PC-3 (cell line): ENCODE data around the gene SLITRK3. TPM values are rescaled to one million over a fixed set of nuclear protein-coding genes. Genes with fewer than 3 reads are reported as not detected.

ENCODE experiments used
- ATAC-seq: fragments of 200-7000 bp; cut with Tn5 transposase; 2 replicates; pipeline ENCODE4 v1.9.1; 2020; ENCODE audit warnings: mild to moderate bottlenecking, moderate library complexity
- BruUV-seq: library from RNA; stranded (reverse); fragments of 400-500 nt; replicated peaks from 2 replicates; lab custom pipeline; 2021; lab: Mats Ljungman, UMichigan
- CTCF ChIA-PET: fragments of 300-600 bp; sonication (Branson Sonifier 250); formaldehyde crosslinking; loops from one replicate; lab custom pipeline; 2022; ENCODE audit warnings: antibody characterized with exemption; lab: Charles Lee
- POLR2A ChIA-PET: fragments of 300-600 bp; sonication (Branson Sonifier 250); formaldehyde crosslinking; loops from one replicate; lab custom pipeline; 2022; ENCODE audit warnings: antibody characterized with exemption; ENCODE audit not compliant: unreplicated experiment; lab: Charles Lee
- DNase-seq: peaks from one replicate; pipeline ENCODE4 v3.0.0-alpha.2; 2015
- H2AFZ ChIP-seq: fragments of 300-600 bp; sonication (generic); 2 replicates; pipeline ENCODE4 v1.6.0; 2016; ENCODE audit warnings: antibody characterized with exemption, low read length
- H3F3A ChIP-seq: fragments of 300-600 bp; sonication (generic); one replicate; pipeline ENCODE4 v1.6.0; 2017; ENCODE audit warnings: antibody characterized with exemption, low read length, control low read depth, mild to moderate bottlenecking; ENCODE audit not compliant: unreplicated experiment
- H3K27ac ChIP-seq: fragments of 300-600 bp; sonication (generic); 2 replicates; pipeline ENCODE4 v1.5.1; 2016; ENCODE audit warnings: mild to moderate bottlenecking, low read length
- H3K27me3 ChIP-seq: fragments of 300-600 bp; sonication (generic); 2 replicates; pipeline ENCODE4 v1.6.1; 2016; ENCODE audit warnings: low read length, mixed read lengths
- H3K36me3 ChIP-seq: fragments of 300-600 bp; sonication (generic); 2 replicates; pipeline ENCODE4 v1.6.1; 2016; ENCODE audit warnings: low read depth, mixed run types, low read length, mixed read lengths
- H3K4me1 ChIP-seq: fragments of 300-600 bp; sonication (generic); 2 replicates; pipeline ENCODE4 v1.5.1; 2016; ENCODE audit warnings: low read length; ENCODE audit not compliant: insufficient read depth
- H3K4me2 ChIP-seq: fragments of 300-600 bp; sonication (generic); 2 replicates; pipeline ENCODE4 v1.6.0; 2016; ENCODE audit warnings: low read length
- H3K4me3 ChIP-seq: fragments of 300-600 bp; sonication (generic); 2 replicates; pipeline ENCODE4 v1.5.1; 2016; ENCODE audit warnings: mild to moderate bottlenecking, low read length, mixed read lengths
- H3K79me2 ChIP-seq: fragments of 300-600 bp; sonication (generic); 2 replicates; pipeline ENCODE4 v1.6.1; 2017; ENCODE audit warnings: low read length, mixed read lengths
- H3K9ac ChIP-seq: fragments of 300-600 bp; sonication (generic); 2 replicates; pipeline ENCODE4 v1.6.0; 2016; ENCODE audit warnings: mild to moderate bottlenecking, low read length
- H3K9me2 ChIP-seq: fragments of 300-600 bp; sonication (generic); replicated peaks from 2 replicates; pipeline ENCODE4 v1.6.1; 2016; ENCODE audit warnings: mixed run types, low read length, mixed read lengths
- H3K9me3 ChIP-seq: fragments of 300-600 bp; sonication (generic); 2 replicates; pipeline ENCODE4 v1.6.1; 2016; ENCODE audit warnings: low read length, mixed read lengths
- H4K20me1 ChIP-seq: fragments of 300-600 bp; sonication (generic); 2 replicates; pipeline ENCODE4 v1.6.1; 2016; ENCODE audit warnings: low read length, mixed read lengths
- CTCF ChIP-seq: fragments of 300-600 bp; sonication (generic); conservative IDR thresholded peaks from 2 replicates; pipeline ENCODE4 v1.5.1; 2017; ENCODE audit warnings: antibody characterized with exemption, low read depth, mild to moderate bottlenecking, low read length
- EZH2 ChIP-seq: fragments of 300-600 bp; sonication (generic); IDR thresholded peaks from one replicate; pipeline ENCODE4 v1.6.1; 2017; ENCODE audit warnings: antibody characterized with exemption, mild to moderate bottlenecking, low read length; ENCODE audit not compliant: unreplicated experiment
- EZH2phosphoT487 ChIP-seq: fragments of 300-600 bp; sonication (generic); IDR thresholded peaks from 2 replicates; pipeline ENCODE4 v1.6.1; 2018; ENCODE audit warnings: mild to moderate bottlenecking, antibody characterized with exemption, low read length, borderline replicate concordance
- intact Hi-C: fragments of 100-400 bp; cut with micrococcal nuclease; formaldehyde crosslinking; loops from 2 replicates; pipeline ENCODE4 v1.9.0; 2023
- total RNA-seq: library from RNA; depleted of rRNA; stranded (reverse); fragments of >200 nt; gene quantifications from 2 replicates; pipeline ENCODE4 v1.2.3, GENCODE V29; 2014

Gene SLITRK3
- total RNA-seq, 1 experiment from 2014 or later: not detected

GRCh38 chr3:165212580-165212979 lies 16.4 kb upstream of the SLITRK3 start:
- Histone ChIP-seq H3K9me3 (no peaks in the 10 kb centered on the region), H3K79me2 (no peaks in the 10 kb centered on the region), H3K27ac (no peak overlapping the region), H3K4me1 (no peaks in the 10 kb centered on the region), H4K20me1 (no peaks in the 10 kb centered on the region), H3K4me3 (no peak overlapping the region), H3K4me2 (no peak overlapping the region), H2AFZ (no peak overlapping the region), H3K27me3 (no peaks in the 10 kb centered on the region), H3K9ac (no peak overlapping the region), H3K9me2 (no peaks in the 10 kb centered on the region), H3F3A (no peaks in the 10 kb centered on the region), H3K36me3 (no peaks in the 10 kb centered on the region)
- ChIA-PET POLR2A (no interaction called here), CTCF (no interaction called here)
- intact Hi-C loops: no loop called here
- ATAC-seq: no peak
- DNase-seq: no peak
- TF ChIP-seq EZH2 (no peak), CTCF (no peak), EZH2phosphoT487 (no peak)
- no TSS peak for BruUV-seq

- Histone ChIP-seq H3K4me2 (no peak overlapping the region), H3K9ac (no peak overlapping the region), H4K20me1 (no peaks in the 10 kb centered on the region), H3K9me3 (no peaks in the 10 kb centered on the region), H3K4me1 (no peaks in the 10 kb centered on the region), H3F3A (no peaks in the 10 kb centered on the region), H3K36me3 (no peaks in the 10 kb centered on the region), H2AFZ (no peak overlapping the region), H3K9me2 (no peaks in the 10 kb centered on the region), H3K79me2 (no peaks in the 10 kb centered on the region), H3K27me3 (no peaks in the 10 kb centered on the region), H3K27ac (no peak overlapping the region), H3K4me3 (no peak overlapping the region)
- CTCF ChIA-PET: no interaction called here
- ATAC-seq (no peak), DNase-seq (no peak)
- no TSS peak for BruUV-seq
- POLR2A ChIA-PET: no interaction called here
- intact Hi-C loops: no loop called here
- TF ChIP-seq EZH2: no peak
- TF ChIP-seq EZH2phosphoT487: no peak
- TF ChIP-seq CTCF: no peak
Measured at GRCh38 chr3:165211721-165212120, 15.5 kb upstream of the SLITRK3 start.

GRCh38 chr3:165210727-165211126 lies 14.5 kb upstream of the SLITRK3 start:
- ATAC-seq (no peak), DNase-seq (no peak)
- Histone ChIP-seq H3K9ac (no peak overlapping the region), H3F3A (no peaks in the 10 kb centered on the region), H3K27ac (no peak overlapping the region), H3K36me3 (no peaks in the 10 kb centered on the region), H3K79me2 (no peaks in the 10 kb centered on the region), H3K4me3 (no peak overlapping the region), H3K4me1 (no peaks in the 10 kb centered on the region), H3K9me3 (no peaks in the 10 kb centered on the region), H3K4me2 (no peak overlapping the region), H3K9me2 (no peaks in the 10 kb centered on the region), H2AFZ (no peak overlapping the region), H3K27me3 (no peaks in the 10 kb centered on the region), H4K20me1 (no peaks in the 10 kb centered on the region)
- no TSS peak for BruUV-seq
- ChIA-PET CTCF (interaction anchor here (0.6 kb wide), 2 partner anchors 71 to 291 kb away, joined by 3 to 4 read pairs; no protein-coding TSS in a partner anchor), POLR2A (no interaction called here)
- TF ChIP-seq CTCF: no peak
- TF ChIP-seq EZH2phosphoT487: no peak
- TF ChIP-seq EZH2: no peak
- intact Hi-C loops: no loop called here
